Spleen (tissue), 11 donors: ENCODE data around the gene SEPTIN5. TPM values are rescaled to one million over a fixed set of nuclear protein-coding genes. Genes with fewer than 3 reads are reported as not detected.

Experiments
- DNase-seq: peaks from one replicate; pipeline ENCODE4 v3.0.0-alpha.2; 2020
- H3K27ac ChIP-seq, 8 donors: fragments of 200-600 bp; sonication (generic) in 7 of 8; 1 replicate in 4 of 8; 2 replicates in 4 of 8; pipeline versions ENCODE4 v1.5.0 to v1.8.0; 2016 to 2021; ENCODE audit warnings: inconsistent platforms in 4 of 8, mild to moderate bottlenecking in 4 of 8, moderate library complexity in 1 of 8
- H3K27me3 ChIP-seq, 7 donors: fragments of 200-600 bp; sonication (generic) in 6 of 7; replicated peaks in 1 of 7; 1 replicate in 4 of 7; 2 replicates in 3 of 7; pipeline versions ENCODE4 v1.5.0 to v1.8.0; 2016 to 2021; ENCODE audit warnings: inconsistent platforms in 3 of 7, mild to moderate bottlenecking in 1 of 7
- H3K36me3 ChIP-seq, 6 donors: fragments of 200-600 bp; sonication (generic) in 5 of 6; 1 replicate in 4 of 6; 2 replicates in 2 of 6; pipeline versions ENCODE4 v1.5.0 to v1.8.0; 2016 to 2021; ENCODE audit warnings: inconsistent platforms in 2 of 6
- H3K4me1 ChIP-seq, 6 donors: fragments of 200-600 bp; sonication (generic) in 5 of 6; 1 replicate in 3 of 6; 2 replicates in 3 of 6; pipeline versions ENCODE4 v1.5.0 to v1.8.0; 2016 to 2021; ENCODE audit warnings: inconsistent platforms in 3 of 6
- H3K4me3 ChIP-seq, 8 donors: fragments of 200-600 bp; sonication (generic) in 7 of 8; 1 replicate in 4 of 8; 2 replicates in 4 of 8; pipeline versions ENCODE4 v1.5.0 to v1.8.0; 2016 to 2021; ENCODE audit warnings: inconsistent platforms in 4 of 8, mild to moderate bottlenecking in 4 of 8, moderate library complexity in 2 of 8
- H3K9me3 ChIP-seq, 8 donors: fragments of 200-600 bp; sonication (generic) in 7 of 8; 1 replicate in 4 of 8; 2 replicates in 4 of 8; pipeline versions ENCODE4 v1.5.0 to v1.8.0; 2016 to 2021; ENCODE audit warnings: inconsistent platforms in 4 of 8
- CTCF ChIP-seq, 11 experiments: fragments of 200-600 bp in 7 of 11; fragments of 450-650 bp in 4 of 11; sonication (generic) in 4 of 11; IDR thresholded peaks in 8 of 11; conservative IDR thresholded peaks in 3 of 11; 1 replicate in 7 of 11; 2 replicates in 4 of 11; pipeline versions ENCODE4 v1.4.0 to v1.8.0; 2016 to 2021; ENCODE audit warnings: antibody characterized with exemption in 11 of 11, inconsistent platforms in 4 of 11, mild to moderate bottlenecking in 1 of 11
- POLR2A ChIP-seq, 3 donors: fragments of 450-650 bp; IDR thresholded peaks; one replicate each; pipeline ENCODE4 v1.5.1; 2017; ENCODE audit warnings: antibody characterized with exemption in 3 of 3, mild to moderate bottlenecking in 1 of 3
- POLR2AphosphoS5 ChIP-seq, 3 donors: sonication (generic); formaldehyde crosslinking; IDR thresholded peaks; one replicate each; pipeline ENCODE4 v1.5.1; 2017; ENCODE audit warnings: antibody characterized with exemption in 3 of 3
- WGBS, 5 donors: extraction: QIAGEN DNeasy Blood & Tissue Kit in 3 of 5; methylation state at CpG; one replicate each; pipeline versions ENCODE4 v1.1.5 to v1.1.7; 2013 to 2018; 5-methylcytosine and 5-hydroxymethylcytosine counted together
- intact Hi-C: fragments of 100-400 bp; cut with DNase I; formaldehyde crosslinking; loops from one replicate; pipeline ENCODE4 v1.15.0; 2023; ENCODE audit warnings: low total_unique reads
- polyA plus RNA-seq, 3 donors: library from polyadenylated mRNA; stranded (reverse); fragments of 200-250 nt; gene quantifications; one replicate each; pipeline ENCODE4 v1.2.1, GENCODE V29; 2013
- total RNA-seq, 7 donors: library from RNA; depleted of rRNA in 3 of 7; stranded (reverse); fragments of >200 nt in 3 of 7; fragmentation: NEBNext Ultra II Directional in 4 of 7; extraction: Animal tissue kit (Norgen Biotek cat#: 25700) in 4 of 7; gene quantifications; one replicate each; pipeline versions ENCODE4 v1.1.0 to v1.2.1, GENCODE V29; 2016 to 2021
- donor health status: healthy with polysubstance abuse.
- donor health status: DM: no; HTN: no; CAD: no; lungs with moderate emphysema.
- donor health status: DM: no; HTN: no; CAD: no.
- donor health status: Bipolar disorder and iron deficiency.
- donor health status: healthy.
- donor health status: DM: no; HTN: no; CAD: no.
- donor health status: DM: yes; HTN: yes; CAD: no.

SEPTIN5 gene
- total and polyA plus RNA-seq, 10 donors = 4.0 to 19.2 (median 11.8) TPM

DNA sequence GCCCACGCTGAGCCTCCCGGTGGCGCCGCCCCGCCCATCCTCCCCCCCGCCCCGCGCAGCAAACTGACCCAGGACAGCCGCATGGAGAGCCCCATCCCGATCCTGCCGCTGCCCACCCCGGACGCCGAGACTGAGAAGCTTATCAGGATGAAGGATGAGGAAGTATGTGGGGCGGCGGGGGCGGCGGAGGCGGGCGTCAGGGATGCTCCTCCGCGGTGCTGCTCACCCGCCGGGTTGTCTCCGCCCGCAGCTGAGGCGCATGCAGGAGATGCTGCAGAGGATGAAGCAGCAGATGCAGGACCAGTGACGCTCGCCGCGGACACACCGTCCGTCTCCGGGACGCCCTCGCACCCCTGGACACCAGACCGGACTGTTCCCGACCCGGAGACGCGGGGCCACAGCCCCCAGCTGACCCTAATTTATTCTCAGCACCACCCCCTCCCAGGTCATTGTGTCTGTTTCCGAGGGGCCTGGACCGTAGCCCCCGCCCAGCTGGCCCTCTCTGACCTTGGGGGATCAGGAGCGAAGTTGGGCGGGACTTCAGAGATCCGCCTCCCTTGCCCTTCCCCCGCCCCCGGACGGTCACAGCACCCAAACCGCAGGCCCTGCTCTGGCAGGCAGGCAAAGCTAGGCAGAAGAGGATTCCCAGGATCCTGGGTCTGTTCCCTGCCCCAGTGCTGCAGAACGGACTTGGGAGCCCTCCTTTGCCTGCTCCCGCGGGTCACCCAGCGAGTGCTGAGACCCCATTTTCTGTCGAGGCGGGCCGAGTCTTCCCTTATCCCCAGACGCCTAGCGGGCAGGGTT is 8.1 kb downstream of the SEPTIN5 start:
- 81 to 87% (median 82%) methylated on average over 30 to 60 of the region's 60 CpGs for WGBS, 5 donors
- H3K36me3 ChIP-seq = peaks cover 0 to 49% (median 4%) of the 10 kb centered on the region in 6 donors
- H3K27me3 ChIP-seq = peaks cover 0 to 82% (median 53%) of the 10 kb centered on the region in 7 donors
- peak overlapping the region in 1 of 8 donors; percentile 64 for H3K4me3 ChIP-seq
- TF ChIP-seq POLR2AphosphoS5 (IDR thresholded peaks at IDR 0.05) = no peak
- TF ChIP-seq CTCF (IDR thresholded peaks at IDR 0.05 in 8 of 11, conservative IDR thresholded peaks at IDR 0.05 in 3 of 11) = no peak
- no peak for TF ChIP-seq POLR2A (IDR thresholded peaks at IDR 0.05)
- no peak overlapping the region for H3K27ac ChIP-seq
- peaks cover 19 to 53% (median 43%) of the 10 kb centered on the region in 6 donors for H3K4me1 ChIP-seq
- DNase-seq = no peak
- H3K9me3 ChIP-seq = no peaks in the 10 kb centered on the region
- intact Hi-C loops = no loop called here

GRCh38 chr22:19722982-19723231 is 8.6 kb downstream of the SEPTIN5 start:
- H3K36me3 ChIP-seq = peaks cover 0 to 49% (median 4%) of the 10 kb centered on the region in 6 donors
- TF ChIP-seq POLR2A (IDR thresholded peaks at IDR 0.05) (no peak), POLR2AphosphoS5 (IDR thresholded peaks at IDR 0.05) (no peak), CTCF (IDR thresholded peaks at IDR 0.05 in 8 of 11, conservative IDR thresholded peaks at IDR 0.05 in 3 of 11) (no peak)
- H3K4me3 ChIP-seq = peak overlapping the region in 3 of 8 donors; percentile 26 to 64 (median 27)
- H3K27me3 ChIP-seq = peaks cover 0 to 77% (median 53%) of the 10 kb centered on the region in 7 donors
- H3K27ac ChIP-seq = no peak overlapping the region
- no peaks in the 10 kb centered on the region for H3K9me3 ChIP-seq
- H3K4me1 ChIP-seq = peaks cover 19 to 47% (median 37%) of the 10 kb centered on the region in 6 donors
- no peak for DNase-seq
- WGBS, 5 donors = 26 to 39% (median 33%) methylated on average over 8 to 15 of the region's 15 CpGs
- intact Hi-C loops = no loop called here

GRCh38 chr22:19723232-19723982 is 9.1 kb downstream of the SEPTIN5 start, which contains the start of gene GP1BB:
TSS of gene GP1BB (plus strand) at chr22:19723539. CDS start at chr22:19723570, 31 bp downstream.
- H3K4me3 ChIP-seq = peak within 1 kb of the TSS in 7 of 8 donors; percentile 10 to 64 (median 26)
- intact Hi-C loops = no loop called here
- H3K9me3 ChIP-seq = no peaks in the 10 kb centered on the region
- H3K27ac ChIP-seq = no peak within 1 kb of the TSS
- DNase-seq = no peak
- H3K27me3 ChIP-seq = peaks cover 0 to 75% (median 50%) of the 10 kb centered on the region in 7 donors
- TF ChIP-seq POLR2A (IDR thresholded peaks at IDR 0.05) = no peak
- peak in 2 of 11 experiments; percentile 4 for TF ChIP-seq CTCF (IDR thresholded peaks at IDR 0.05 in 8 of 11, conservative IDR thresholded peaks at IDR 0.05 in 3 of 11)
- TF ChIP-seq POLR2AphosphoS5 (IDR thresholded peaks at IDR 0.05) = peak; percentile 8 to 76 (median 49)
- peaks cover 19 to 42% (median 33%) of the 10 kb centered on the region in 6 donors for H3K4me1 ChIP-seq
- H3K36me3 ChIP-seq = peaks cover 0 to 49% (median 4%) of the 10 kb centered on the region in 6 donors
- 8 to 17% (median 12%) methylated on average over 46 to 80 of the region's 80 CpGs for WGBS, 5 donors
